COR-L47 (cell line): ENCODE measurements around the gene SMPD3.

Experiments used
- DNase-seq: peaks from one replicate; lab custom pipeline; 2025; lab: John Stamatoyannopoulos, UW

The SMPD3 gene

GRCh38 chr16:68434624-68435210 is 13.6 kb downstream of the SMPD3 start:
- peak; percentile 53 for DNase-seq

- DNase-seq = no peak
Measured at GRCh38 chr16:68433316-68433715, 15.0 kb downstream of the SMPD3 start.

GRCh38 chr16:68432701-68433100 is 15.6 kb downstream of the SMPD3 start:
- DNase-seq = no peak

- DNase-seq = no peak
Measured at GRCh38 chr16:68429076-68429854, 19.0 kb downstream of the SMPD3 start.

- no peak for DNase-seq
Measured at GRCh38 chr16:68427649-68428303, 20.5 kb downstream of the SMPD3 start.

- no peak for DNase-seq
Measured at GRCh38 chr16:68426347-68426652, 22.0 kb downstream of the SMPD3 start.

- no peak for DNase-seq
Measured at GRCh38 chr16:68425498-68426346, 22.6 kb downstream of the SMPD3 start.

- no peak for DNase-seq
Measured at GRCh38 chr16:68423771-68424170, 24.5 kb downstream of the SMPD3 start.

- DNase-seq = no peak
Measured at GRCh38 chr16:68422396-68422960, 25.8 kb downstream of the SMPD3 start.

GRCh38 chr16:68421076-68421475 is 27.2 kb downstream of the SMPD3 start:
- no peak for DNase-seq

GRCh38 chr16:68420366-68420942 is 27.9 kb downstream of the SMPD3 start:
- peak; percentile 54 for DNase-seq

GRCh38 chr16:68417711-68418301 is 30.5 kb downstream of the SMPD3 start:
- DNase-seq = peak; percentile 88

- DNase-seq = peak; percentile 76
Measured at GRCh38 chr16:68416057-68417046, 32.0 kb downstream of the SMPD3 start.

- DNase-seq = no peak
Measured at GRCh38 chr16:68414581-68414980, 33.7 kb downstream of the SMPD3 start.

- no peak for DNase-seq
Measured at GRCh38 chr16:68412061-68412460, 36.2 kb downstream of the SMPD3 start.

- no peak for DNase-seq
Measured at GRCh38 chr16:68411086-68411485, 37.2 kb downstream of the SMPD3 start.

GRCh38 chr16:68408967-68409366 is 39.3 kb downstream of the SMPD3 start:
- no peak for DNase-seq

- DNase-seq = no peak
Measured at GRCh38 chr16:68408428-68408827, 39.9 kb downstream of the SMPD3 start.

- DNase-seq = peak; percentile 65
Measured at GRCh38 chr16:68406458-68407152, 41.7 kb downstream of the SMPD3 start.
